Central memory CD8-positive, alpha-beta T cell (primary cell): ENCODE measurements around the gene ZBTB7C.

Experiments
- ATAC-seq: fragments of 150-1000 bp; cut with Tn5 transposase; replicated peaks from 2 replicates; pipeline ENCODE4 v1.10.0; 2022; ENCODE audit warnings: mild to moderate bottlenecking, moderate FRiP score, moderate number of reproducible peaks; ENCODE audit not compliant: poor library complexity, severe bottlenecking; ENCODE audit errors: extremely low read depth
- DNase-seq, 2 donors: peaks; one replicate each; pipeline ENCODE4 v3.0.0; 2021; ENCODE audit warnings: low spot score in 2 of 2
- H3K27ac Mint-ChIP-seq: one replicate; pipeline ENCODE4 v1.8.0; 2022; ENCODE audit warnings: low read depth, mild to moderate bottlenecking, moderate library complexity, mixed read lengths
- H3K27me3 Mint-ChIP-seq: one replicate; pipeline ENCODE4 v1.8.0; 2022; ENCODE audit warnings: mixed read lengths
- H3K36me3 Mint-ChIP-seq: one replicate; pipeline ENCODE4 v1.8.0; 2022; ENCODE audit warnings: mild to moderate bottlenecking, moderate library complexity, mixed read lengths; ENCODE audit not compliant: insufficient read depth
- H3K4me1 Mint-ChIP-seq: one replicate; pipeline ENCODE4 v1.8.0; 2022; ENCODE audit warnings: mixed read lengths
- H3K4me3 Mint-ChIP-seq: one replicate; pipeline ENCODE4 v1.8.0; 2022; ENCODE audit warnings: mild to moderate bottlenecking, moderate library complexity, mixed read lengths
- H3K9me3 Mint-ChIP-seq: one replicate; pipeline ENCODE4 v1.8.0; 2022; ENCODE audit warnings: mixed read lengths

The ZBTB7C gene

DNA sequence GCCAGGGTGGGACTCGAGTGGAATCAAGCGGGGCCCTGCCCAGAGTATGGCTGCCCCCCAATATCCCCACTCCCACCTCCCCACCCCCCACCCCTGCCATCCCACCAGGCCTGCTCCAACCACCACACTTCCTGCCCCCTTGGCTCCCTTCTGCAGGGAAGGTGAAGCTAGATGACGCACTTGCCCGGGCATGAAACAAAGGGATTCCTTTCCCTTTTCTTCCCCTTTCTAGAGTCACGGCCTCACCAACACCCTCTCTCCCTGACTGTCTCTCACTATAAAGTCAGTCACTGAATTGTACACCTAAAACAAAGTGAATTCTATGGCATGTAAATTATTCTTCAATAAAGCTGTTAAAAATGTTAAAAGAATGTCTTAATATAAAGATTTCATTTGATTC lies 16.0 kb downstream of the ZBTB7C start:
- no peak overlapping the region for H3K27ac Mint-ChIP-seq
- H3K4me1 Mint-ChIP-seq = no peaks in the 10 kb centered on the region
- H3K4me3 Mint-ChIP-seq = no peak overlapping the region
- H3K9me3 Mint-ChIP-seq = no peaks in the 10 kb centered on the region
- peaks cover 94% of the 10 kb centered on the region for H3K27me3 Mint-ChIP-seq
- DNase-seq (no peak), ATAC-seq (no peak)
- H3K36me3 Mint-ChIP-seq = no peaks in the 10 kb centered on the region

DNA sequence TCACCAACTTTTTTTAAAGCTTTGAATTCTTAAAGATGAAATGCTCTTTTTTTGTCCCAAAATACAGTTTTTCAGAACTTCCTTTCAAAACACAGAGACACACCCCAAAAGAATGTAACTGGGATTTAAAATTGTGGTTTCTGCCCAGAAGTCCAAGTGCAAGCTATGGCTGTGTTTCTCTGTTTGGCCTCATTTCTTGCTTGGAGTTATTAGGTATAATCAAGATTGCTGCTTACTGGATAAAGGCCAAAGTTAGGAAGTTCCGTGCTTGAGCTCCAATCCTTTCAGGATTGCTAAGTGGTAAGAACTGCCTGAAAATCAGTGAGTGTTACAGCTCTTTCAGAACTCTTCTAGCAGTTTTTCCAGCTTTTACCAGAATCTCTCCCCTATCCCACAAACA lies 16.9 kb downstream of the ZBTB7C start:
- Mint-ChIP-seq H3K27me3 (peaks cover 94% of the 10 kb centered on the region), H3K9me3 (no peaks in the 10 kb centered on the region), H3K36me3 (no peaks in the 10 kb centered on the region), H3K4me1 (no peaks in the 10 kb centered on the region), H3K27ac (no peak overlapping the region), H3K4me3 (no peak overlapping the region)
- ATAC-seq = no peak
- no peak for DNase-seq

DNA sequence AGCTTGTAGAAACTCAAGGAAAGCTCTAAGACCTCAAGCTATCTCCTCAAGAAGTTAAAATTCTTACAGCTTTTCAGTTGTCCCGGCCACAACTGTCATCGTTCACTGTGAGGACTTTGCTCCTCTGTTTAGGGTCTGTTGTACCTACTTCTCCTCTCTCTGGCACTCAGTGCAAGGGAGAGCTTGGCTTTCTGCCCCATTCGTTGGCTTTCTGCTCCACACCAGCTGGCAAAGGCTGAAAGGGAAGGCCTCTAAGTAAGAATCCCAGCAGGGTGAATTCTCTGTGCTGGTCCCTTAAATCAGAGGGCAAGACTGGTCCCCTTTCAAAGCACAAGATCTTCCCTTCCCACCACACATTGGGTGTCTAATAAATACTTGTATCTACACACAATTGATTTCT lies 17.3 kb downstream of the ZBTB7C start:
- no peak for ATAC-seq
- DNase-seq = no peak
- no peak overlapping the region for H3K4me3 Mint-ChIP-seq
- peaks cover 94% of the 10 kb centered on the region for H3K27me3 Mint-ChIP-seq
- no peak overlapping the region for H3K27ac Mint-ChIP-seq
- no peaks in the 10 kb centered on the region for H3K9me3 Mint-ChIP-seq
- no peaks in the 10 kb centered on the region for H3K4me1 Mint-ChIP-seq
- H3K36me3 Mint-ChIP-seq = no peaks in the 10 kb centered on the region

DNA sequence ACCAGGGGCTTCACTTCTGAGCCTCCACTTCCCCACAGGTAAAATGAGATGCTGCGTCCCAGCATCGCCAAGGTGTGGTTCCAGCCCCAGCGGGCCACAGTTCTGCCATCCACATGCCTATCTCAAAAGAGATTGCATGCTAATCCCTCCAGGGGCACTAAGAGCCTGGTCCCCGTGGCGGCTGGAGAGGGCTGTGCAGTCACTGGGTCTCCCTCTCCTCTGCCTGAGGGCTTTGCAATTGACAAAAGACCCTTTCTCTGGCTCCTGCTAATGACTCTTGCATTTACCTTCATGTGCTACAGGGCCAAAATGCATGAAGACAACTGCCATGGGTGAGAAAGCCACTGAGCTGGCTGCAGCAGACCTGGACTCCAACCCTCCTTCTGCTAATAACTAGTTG lies 18.5 kb downstream of the ZBTB7C start:
- DNase-seq (no peak), ATAC-seq (no peak)
- H3K9me3 Mint-ChIP-seq = no peaks in the 10 kb centered on the region
- H3K36me3 Mint-ChIP-seq = no peaks in the 10 kb centered on the region
- no peak overlapping the region for H3K4me3 Mint-ChIP-seq
- no peak overlapping the region for H3K27ac Mint-ChIP-seq
- H3K27me3 Mint-ChIP-seq = peaks cover 94% of the 10 kb centered on the region
- no peaks in the 10 kb centered on the region for H3K4me1 Mint-ChIP-seq

DNA sequence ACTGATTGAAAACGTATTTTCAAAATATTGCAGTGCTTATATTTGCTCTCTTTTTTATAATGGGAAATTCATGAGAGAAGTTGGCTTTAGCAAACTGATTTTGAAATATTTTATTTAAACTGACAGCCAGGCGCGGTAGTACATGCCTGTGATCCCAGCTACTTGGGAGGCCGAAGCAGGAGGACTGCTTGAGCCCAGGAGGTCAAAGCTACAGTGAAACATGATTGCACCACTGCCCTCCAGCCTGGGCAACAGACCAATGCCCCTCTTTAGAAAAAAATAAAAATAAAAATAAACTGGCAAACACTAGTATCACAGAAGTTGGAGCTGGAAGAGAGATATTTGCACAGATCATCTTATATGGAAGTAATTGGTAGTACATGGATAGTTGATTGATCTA lies 20.7 kb downstream of the ZBTB7C start:
- no peaks in the 10 kb centered on the region for H3K9me3 Mint-ChIP-seq
- ATAC-seq (no peak), DNase-seq (no peak)
- H3K4me3 Mint-ChIP-seq = no peak overlapping the region
- H3K4me1 Mint-ChIP-seq = no peaks in the 10 kb centered on the region
- no peak overlapping the region for H3K27ac Mint-ChIP-seq
- peaks cover 72% of the 10 kb centered on the region for H3K27me3 Mint-ChIP-seq
- no peaks in the 10 kb centered on the region for H3K36me3 Mint-ChIP-seq

DNA sequence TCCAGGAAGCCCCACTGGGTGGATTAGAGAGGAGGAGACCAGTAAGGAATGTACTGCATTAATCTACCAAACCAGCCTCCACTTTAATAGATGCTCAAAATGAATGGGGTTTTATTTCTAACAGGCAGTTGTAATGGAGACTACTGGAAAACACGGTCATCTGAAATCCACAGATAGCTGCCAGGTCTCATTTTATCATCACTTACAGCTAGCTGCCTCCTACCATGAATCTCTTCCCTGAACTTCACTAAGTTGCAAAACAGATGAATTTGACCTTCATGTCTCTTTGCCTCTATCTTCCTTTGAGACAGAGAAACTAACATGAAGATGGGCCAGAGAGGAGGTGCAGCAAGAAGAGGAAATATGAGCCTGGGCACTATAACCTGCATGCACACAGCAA lies 21.9 kb downstream of the ZBTB7C start:
- H3K27me3 Mint-ChIP-seq = peaks cover 61% of the 10 kb centered on the region
- DNase-seq (no peak), ATAC-seq (no peak)
- H3K4me3 Mint-ChIP-seq = no peak overlapping the region
- no peak overlapping the region for H3K27ac Mint-ChIP-seq
- no peaks in the 10 kb centered on the region for H3K9me3 Mint-ChIP-seq
- H3K36me3 Mint-ChIP-seq = no peaks in the 10 kb centered on the region
- no peaks in the 10 kb centered on the region for H3K4me1 Mint-ChIP-seq

DNA sequence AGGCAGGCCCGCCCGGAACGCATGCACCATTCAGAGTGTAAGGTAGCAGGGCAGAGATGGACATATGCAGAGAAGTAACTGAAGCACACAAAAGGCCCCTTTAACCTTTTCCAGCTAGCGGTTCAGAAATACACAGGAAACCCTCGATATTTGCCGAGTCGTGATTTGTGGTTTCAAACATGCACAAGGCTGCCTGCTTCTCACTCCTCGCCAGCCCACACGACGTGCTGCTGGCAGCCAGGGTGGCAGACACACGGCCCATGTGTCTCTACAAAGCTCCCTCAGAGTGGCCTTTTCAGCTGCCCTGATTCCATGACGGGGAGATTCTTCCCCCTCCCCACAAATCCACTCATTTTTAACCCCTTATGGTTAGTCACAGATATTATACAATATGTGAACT lies 23.6 kb downstream of the ZBTB7C start:
- DNase-seq (no peak), ATAC-seq (no peak)
- Mint-ChIP-seq H3K36me3 (no peaks in the 10 kb centered on the region), H3K4me3 (no peak overlapping the region), H3K4me1 (no peaks in the 10 kb centered on the region), H3K9me3 (no peaks in the 10 kb centered on the region), H3K27ac (no peak overlapping the region), H3K27me3 (peaks cover 59% of the 10 kb centered on the region)

DNA sequence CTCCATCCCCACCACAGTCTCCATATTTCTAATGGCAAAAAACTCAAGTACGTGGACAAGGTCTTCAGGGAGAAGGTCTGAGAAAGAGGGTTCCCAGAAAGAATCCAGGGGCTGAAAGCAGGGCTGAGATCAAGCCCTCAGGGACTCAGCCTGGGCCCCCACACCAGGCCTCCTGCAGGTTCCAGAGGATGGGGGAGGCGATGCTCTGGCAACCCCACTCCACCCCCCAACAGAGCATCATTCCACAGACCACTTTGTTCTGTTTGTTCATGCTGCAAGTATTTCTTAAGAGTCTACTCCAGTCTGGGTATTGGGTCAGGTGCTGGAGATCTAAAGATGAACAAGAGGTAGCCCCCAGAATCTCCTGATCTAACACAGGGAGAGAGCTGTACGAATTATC lies 32.2 kb downstream of the ZBTB7C start:
- no peak for DNase-seq
- Mint-ChIP-seq H3K27me3 (peaks cover 79% of the 10 kb centered on the region), H3K4me3 (no peak overlapping the region)

DNA sequence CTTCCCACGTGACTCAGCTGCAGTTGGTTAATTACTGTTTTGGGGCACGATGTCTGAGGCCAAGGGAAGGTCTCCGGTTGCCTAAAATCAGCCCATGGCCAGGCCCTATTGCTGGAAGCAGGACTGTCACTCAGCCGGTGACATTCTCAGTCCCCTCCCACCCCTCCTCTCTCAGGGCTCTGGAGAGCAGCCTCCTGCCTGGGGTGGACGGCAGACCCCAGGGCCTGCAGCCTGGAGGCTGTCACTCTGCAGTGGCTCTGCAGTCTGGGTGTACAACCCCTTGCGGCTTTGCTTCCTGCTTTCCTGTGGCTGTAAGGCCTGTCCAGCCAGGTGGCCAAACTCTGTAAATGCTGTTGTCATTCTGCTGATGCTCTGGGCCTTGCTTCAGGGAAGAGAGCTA lies 32.8 kb downstream of the ZBTB7C start:
- DNase-seq (no peak), ATAC-seq (no peak)
- no peaks in the 10 kb centered on the region for H3K9me3 Mint-ChIP-seq
- H3K27me3 Mint-ChIP-seq = peaks cover 74% of the 10 kb centered on the region
- H3K36me3 Mint-ChIP-seq = peaks cover 4% of the 10 kb centered on the region
- no peaks in the 10 kb centered on the region for H3K4me1 Mint-ChIP-seq
- H3K4me3 Mint-ChIP-seq = no peak overlapping the region
- H3K27ac Mint-ChIP-seq = no peak overlapping the region

More for the DNA sequence above, 32.2 kb downstream of the ZBTB7C start:
- Mint-ChIP-seq H3K4me1 (no peaks in the 10 kb centered on the region), H3K9me3 (no peaks in the 10 kb centered on the region), H3K36me3 (peaks cover 4% of the 10 kb centered on the region), H3K27ac (no peak overlapping the region)
- no peak for ATAC-seq

DNA sequence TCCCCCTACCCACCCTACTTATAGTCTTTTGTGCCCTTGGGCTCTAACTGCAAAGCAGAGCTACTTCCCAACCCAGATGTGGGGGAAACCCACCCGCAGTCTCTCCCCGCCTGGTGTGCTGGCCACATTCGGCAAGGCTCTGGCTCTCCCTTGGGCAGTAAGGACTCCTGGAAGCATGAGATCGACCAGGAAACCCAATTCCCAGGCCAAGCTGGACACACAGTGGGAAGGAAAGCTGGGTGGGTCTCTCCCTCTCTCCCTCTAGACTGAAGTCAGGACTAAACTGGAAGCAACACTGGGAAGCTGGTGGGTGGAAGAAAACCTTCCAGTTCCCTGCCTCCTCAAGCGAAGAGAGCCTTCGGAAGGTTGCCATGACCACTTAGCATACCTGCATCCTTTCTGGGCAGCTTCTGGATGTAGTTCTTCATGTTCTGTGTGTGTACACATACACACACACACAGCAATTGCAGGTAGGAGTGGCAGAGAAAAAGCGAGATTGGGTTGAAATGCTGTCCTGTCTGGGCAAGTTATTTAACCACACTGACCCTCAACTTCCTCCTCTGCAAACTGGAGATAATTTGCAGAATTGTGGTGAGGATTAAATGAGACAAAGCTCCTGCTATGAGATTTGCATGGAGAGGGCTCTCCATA lies 33.9 kb downstream of the ZBTB7C start:
- Mint-ChIP-seq H3K4me1 (no peaks in the 10 kb centered on the region), H3K4me3 (no peak overlapping the region), H3K27me3 (peaks cover 63% of the 10 kb centered on the region), H3K27ac (no peak overlapping the region), H3K36me3 (peaks cover 4% of the 10 kb centered on the region), H3K9me3 (no peaks in the 10 kb centered on the region)
- DNase-seq (no peak), ATAC-seq (no peak)

DNA sequence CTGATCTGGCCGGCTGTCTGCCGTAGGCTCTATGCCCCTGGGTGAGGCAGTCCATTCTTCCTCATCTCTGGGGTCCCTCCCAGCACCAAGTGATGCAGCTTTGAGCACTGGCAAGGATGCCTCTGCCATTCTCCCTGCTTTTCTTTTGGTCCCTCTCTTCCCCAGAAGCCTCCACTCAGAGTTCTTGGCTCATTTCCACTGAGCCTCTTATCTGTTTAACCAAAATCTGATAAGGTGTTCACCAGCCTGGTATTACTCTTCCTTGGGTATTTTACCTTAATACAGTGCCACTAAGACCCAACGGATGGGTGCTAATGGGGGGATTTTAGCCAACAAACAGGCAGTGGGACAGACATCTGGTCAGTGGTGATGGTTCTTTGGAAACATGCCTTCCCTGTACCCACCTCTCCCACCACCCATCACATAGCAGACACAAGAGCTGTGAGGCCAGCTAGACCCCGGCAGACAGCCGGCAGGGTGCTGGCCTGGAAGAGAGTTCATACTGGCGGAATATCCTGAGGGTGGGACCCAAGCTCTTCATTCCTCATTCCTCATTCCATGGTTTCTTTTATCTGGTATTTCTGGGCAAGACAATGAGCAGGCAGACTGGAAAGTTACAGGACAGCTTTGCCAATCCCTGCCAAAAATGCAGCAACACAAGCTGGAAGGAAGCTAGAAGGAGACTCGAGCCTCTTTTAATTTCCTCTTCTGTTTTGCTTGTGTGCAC lies 34.6 kb downstream of the ZBTB7C start:
- Mint-ChIP-seq H3K27ac (no peak overlapping the region), H3K9me3 (peaks cover 4% of the 10 kb centered on the region), H3K27me3 (peaks cover 56% of the 10 kb centered on the region), H3K4me3 (no peak overlapping the region), H3K4me1 (no peaks in the 10 kb centered on the region), H3K36me3 (peaks cover 4% of the 10 kb centered on the region)
- no peak for ATAC-seq
- DNase-seq = no peak

DNA sequence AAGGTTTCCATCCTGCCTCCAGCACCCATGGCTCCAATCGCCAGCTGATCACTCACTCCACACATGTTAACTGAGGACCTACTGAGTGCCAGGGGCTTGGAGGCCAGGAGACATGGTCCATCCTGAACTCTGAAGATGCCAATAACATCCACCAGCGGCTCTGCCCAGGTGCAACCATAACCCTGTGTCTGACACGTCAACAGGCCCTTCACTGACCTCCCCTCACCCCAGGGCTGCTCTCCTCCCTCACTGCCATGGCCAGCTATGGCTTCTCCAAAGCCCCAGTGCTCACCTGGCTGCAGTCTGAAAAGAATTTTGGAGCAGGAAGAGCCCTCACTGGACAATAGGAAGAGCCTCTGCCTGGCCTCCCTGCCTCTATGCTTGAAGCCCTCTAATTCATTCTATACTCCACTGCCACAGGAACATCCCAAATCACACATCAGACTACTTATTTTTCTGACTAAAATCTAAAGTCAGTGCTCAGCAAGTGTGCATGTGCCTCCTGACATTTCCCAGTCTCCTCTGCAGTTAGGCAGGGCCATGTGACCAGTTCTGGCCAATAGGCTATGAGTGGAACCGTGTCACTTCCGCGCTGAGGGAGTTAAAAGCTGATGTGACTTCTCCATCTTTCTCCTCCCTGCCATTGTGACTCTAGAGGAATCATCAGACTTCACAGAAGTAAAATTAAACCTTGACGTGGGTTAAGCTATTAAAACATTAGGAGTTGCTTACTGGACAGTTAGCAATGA lies 37.2 kb downstream of the ZBTB7C start:
- Mint-ChIP-seq H3K4me3 (no peak overlapping the region), H3K36me3 (peaks cover 4% of the 10 kb centered on the region), H3K9me3 (peaks cover 6% of the 10 kb centered on the region), H3K4me1 (no peaks in the 10 kb centered on the region), H3K27me3 (peaks cover 34% of the 10 kb centered on the region), H3K27ac (no peak overlapping the region)
- no peak for DNase-seq
- no peak for ATAC-seq

DNA sequence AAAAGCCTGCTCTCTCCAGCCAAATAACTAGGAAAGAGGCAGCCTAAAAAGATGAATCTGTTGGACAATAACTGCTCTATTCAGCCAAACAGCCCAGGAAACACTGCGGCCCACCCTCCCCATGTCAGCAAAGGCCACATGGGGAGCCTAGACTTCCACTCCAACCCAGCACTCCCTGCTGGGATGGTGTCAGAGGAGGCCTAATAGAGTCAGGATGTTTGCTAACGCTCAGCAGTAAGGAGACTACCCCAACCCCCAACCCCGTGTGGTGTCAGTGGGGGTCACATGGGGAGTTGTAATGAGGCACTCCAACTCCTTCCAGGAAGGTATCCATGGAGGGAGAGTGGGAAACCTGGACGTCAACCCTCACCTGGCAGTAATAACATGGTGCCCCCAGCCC lies 41.6 kb downstream of the ZBTB7C start:
- Mint-ChIP-seq H3K9me3 (peaks cover 6% of the 10 kb centered on the region), H3K4me3 (no peak overlapping the region), H3K4me1 (no peaks in the 10 kb centered on the region), H3K27me3 (peaks cover 20% of the 10 kb centered on the region), H3K27ac (no peak overlapping the region), H3K36me3 (peaks cover 2% of the 10 kb centered on the region)
- no peak for DNase-seq
- no peak for ATAC-seq
